Caco-2 (cell line): ENCODE measurements around the gene ZNF790. TPM values are rescaled to one million over a fixed set of nuclear protein-coding genes. Genes with fewer than 3 reads are reported as not detected.

ENCODE experiments used
- BruUV-seq: library from RNA; stranded (reverse); fragments of 400-500 nt; replicated peaks from 2 replicates; lab custom pipeline; 2021; lab: Mats Ljungman, UMichigan
- CTCF ChIA-PET: fragments of 300-600 bp; sonication (Branson Sonifier 250); formaldehyde crosslinking; loops from one replicate; lab custom pipeline; 2022; ENCODE audit warnings: antibody characterized with exemption; lab: Charles Lee
- POLR2A ChIA-PET: fragments of 300-600 bp; sonication (Branson Sonifier 250); formaldehyde crosslinking; loops from one replicate; lab custom pipeline; 2022; ENCODE audit warnings: antibody characterized with exemption; lab: Charles Lee
- DNase-seq, 2 experiments: peaks; one replicate each; pipeline versions ENCODE4 v3.0.0 to v3.0.0-alpha.2; 2020 to 2022
- H3K27me3 ChIP-seq: replicated peaks from 2 replicates; pipeline ENCODE4 v1.6.0; 2011; ENCODE audit warnings: low read length; ENCODE audit not compliant: control insufficient read depth, insufficient read depth
- H3K36me3 ChIP-seq: 2 replicates; pipeline ENCODE4 v1.5.1; 2011; ENCODE audit warnings: low read length; ENCODE audit not compliant: control insufficient read depth, insufficient read depth
- H3K4me1 ChIP-seq: fragments of 250-450 bp; sonication (Bioruptor Pico); 2 replicates; pipeline ENCODE4 v1.5.1; 2020; ENCODE audit warnings: mild to moderate bottlenecking
- H3K4me3 ChIP-seq: 2 replicates; pipeline ENCODE4 v1.5.1; 2011; ENCODE audit warnings: low read depth, mild to moderate bottlenecking, control low read depth, low read length
- H3K9me3 ChIP-seq: fragments of 250-450 bp; sonication (Bioruptor Pico); 2 replicates; pipeline ENCODE4 v1.5.1; 2020; ENCODE audit warnings: mild to moderate bottlenecking, moderate library complexity
- H3K27ac Mint-ChIP-seq: one replicate; pipeline ENCODE4 v1.8.0; 2022; ENCODE audit warnings: mixed read lengths; ENCODE audit not compliant: unreplicated experiment
- H3K27me3 Mint-ChIP-seq: one replicate; pipeline ENCODE4 v1.8.0; 2022; ENCODE audit warnings: mixed read lengths; ENCODE audit not compliant: insufficient read depth, unreplicated experiment
- H3K36me3 Mint-ChIP-seq: one replicate; pipeline ENCODE4 v1.8.0; 2022; ENCODE audit warnings: mild to moderate bottlenecking, mixed read lengths; ENCODE audit not compliant: insufficient read depth, unreplicated experiment
- H3K4me1 Mint-ChIP-seq: one replicate; pipeline ENCODE4 v1.8.0; 2022; ENCODE audit warnings: low read depth, mixed read lengths; ENCODE audit not compliant: unreplicated experiment
- H3K4me3 Mint-ChIP-seq: one replicate; pipeline ENCODE4 v1.8.0; 2022; ENCODE audit warnings: mild to moderate bottlenecking, moderate library complexity, mixed read lengths; ENCODE audit not compliant: unreplicated experiment
- H3K9me3 Mint-ChIP-seq: one replicate; pipeline ENCODE4 v1.8.0; 2022; ENCODE audit warnings: mixed read lengths; ENCODE audit not compliant: unreplicated experiment
- intact Hi-C: fragments of 100-400 bp; cut with micrococcal nuclease; formaldehyde crosslinking; loops from one replicate; pipeline ENCODE4 v1.10.0; 2022; ENCODE audit not compliant: unreplicated experiment
- total RNA-seq: library from RNA; stranded (reverse); gene quantifications from 2 replicates; pipeline ENCODE4 v1.2.3, GENCODE V29; 2022
- TF ChIP-seq, protein P1 (sequence below), 2 experiments: fragments of 200-600 bp in 1 of 2; IDR thresholded peaks; 1 replicate in 1 of 2; 2 replicates in 1 of 2; pipeline versions ENCODE4 v1.5.1 to v1.8.0; 2011 to 2022; ENCODE audit warnings: antibody characterized with exemption in 1 of 2, control low read depth in 1 of 2, inconsistent platforms in 1 of 2, low read depth in 1 of 2, low read length in 1 of 2, mild to moderate bottlenecking in 1 of 2, moderate library complexity in 1 of 2; ENCODE audit not compliant: insufficient read depth in 1 of 2, severe bottlenecking in 1 of 2, unreplicated experiment in 1 of 2

Gene ZNF790
- total RNA-seq, 1 experiment from 2014 or later, result 0.20 TPM

DNA sequence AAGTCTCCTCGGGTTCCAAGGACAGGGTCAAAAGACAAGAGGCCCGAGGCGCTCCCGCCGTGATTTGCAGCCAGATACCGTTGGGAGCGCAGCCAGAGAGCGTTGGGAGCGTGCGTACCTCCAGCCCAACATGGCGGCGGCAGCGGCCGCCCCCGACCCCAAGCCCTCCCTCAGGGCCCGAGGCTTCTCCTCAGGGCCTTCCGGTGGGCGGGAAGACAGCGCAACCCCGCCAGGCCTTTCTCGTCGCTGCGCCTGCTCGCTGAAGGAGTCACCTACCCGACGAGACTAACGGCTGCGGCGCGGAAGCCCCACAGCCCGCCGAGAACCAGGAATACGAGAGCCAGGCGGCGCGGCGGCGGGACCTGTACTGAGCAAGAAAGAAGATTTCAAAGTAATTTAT lies 62.4 kb downstream of the ZNF790 start:
- Histone ChIP-seq H3K27me3 (no peaks in the 10 kb centered on the region), H3K9me3 (peaks cover 33% of the 10 kb centered on the region), H3K4me1 (no peaks in the 10 kb centered on the region), H3K4me3 (no peak overlapping the region), H3K36me3 (no peaks in the 10 kb centered on the region)
- intact Hi-C loops, result loop anchor here (10.0 kb wide), 1 partner anchor 201 kb away; the partner anchor contains the start of gene ZNF529
- ChIA-PET CTCF (no interaction called here), POLR2A (no interaction called here)
- TF ChIP-seq, protein P1, sequence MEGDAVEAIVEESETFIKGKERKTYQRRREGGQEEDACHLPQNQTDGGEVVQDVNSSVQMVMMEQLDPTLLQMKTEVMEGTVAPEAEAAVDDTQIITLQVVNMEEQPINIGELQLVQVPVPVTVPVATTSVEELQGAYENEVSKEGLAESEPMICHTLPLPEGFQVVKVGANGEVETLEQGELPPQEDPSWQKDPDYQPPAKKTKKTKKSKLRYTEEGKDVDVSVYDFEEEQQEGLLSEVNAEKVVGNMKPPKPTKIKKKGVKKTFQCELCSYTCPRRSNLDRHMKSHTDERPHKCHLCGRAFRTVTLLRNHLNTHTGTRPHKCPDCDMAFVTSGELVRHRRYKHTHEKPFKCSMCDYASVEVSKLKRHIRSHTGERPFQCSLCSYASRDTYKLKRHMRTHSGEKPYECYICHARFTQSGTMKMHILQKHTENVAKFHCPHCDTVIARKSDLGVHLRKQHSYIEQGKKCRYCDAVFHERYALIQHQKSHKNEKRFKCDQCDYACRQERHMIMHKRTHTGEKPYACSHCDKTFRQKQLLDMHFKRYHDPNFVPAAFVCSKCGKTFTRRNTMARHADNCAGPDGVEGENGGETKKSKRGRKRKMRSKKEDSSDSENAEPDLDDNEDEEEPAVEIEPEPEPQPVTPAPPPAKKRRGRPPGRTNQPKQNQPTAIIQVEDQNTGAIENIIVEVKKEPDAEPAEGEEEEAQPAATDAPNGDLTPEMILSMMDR (IDR thresholded peaks at IDR 0.05; ENCODE audit: insufficient read depth in 1 of 2, low read depth in 1 of 2, low read length in 1 of 2, severe bottlenecking in 1 of 2, unreplicated experiment in 1 of 2), result no peak
- Mint-ChIP-seq H3K36me3 (peaks cover 26% of the 10 kb centered on the region), H3K9me3 (peaks cover 44% of the 10 kb centered on the region), H3K4me3 (no peak overlapping the region), H3K4me1 (peaks cover 17% of the 10 kb centered on the region), H3K27ac (no peak overlapping the region), H3K27me3 (no peaks in the 10 kb centered on the region)
- DNase-seq, result no peak
- no TSS peak for BruUV-seq

DNA sequence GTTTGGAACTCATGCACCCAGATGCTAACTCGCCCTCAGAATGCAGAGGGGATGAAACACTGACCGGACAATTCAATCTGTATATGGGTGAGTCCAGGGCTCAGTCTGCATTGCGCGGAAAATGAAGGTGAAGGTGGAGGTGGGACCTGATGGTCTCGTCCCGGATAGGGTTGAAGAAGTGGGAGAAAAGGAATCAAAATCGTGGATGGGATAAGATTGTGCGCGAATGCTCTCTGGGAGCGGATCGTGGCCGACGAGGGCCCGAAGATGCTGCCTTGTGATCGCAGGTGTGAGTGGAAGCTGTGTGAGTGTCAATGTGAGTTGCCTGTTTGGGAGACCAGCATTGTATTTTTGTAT lies 65.0 kb downstream of the ZNF790 start:
- Mint-ChIP-seq H3K4me3 (peak overlapping the region; percentile 96), H3K27ac (peak overlapping the region; percentile 88), H3K9me3 (peaks cover 40% of the 10 kb centered on the region), H3K27me3 (no peaks in the 10 kb centered on the region), H3K36me3 (peaks cover 34% of the 10 kb centered on the region), H3K4me1 (peaks cover 17% of the 10 kb centered on the region)
- TF ChIP-seq, protein P1 (IDR thresholded peaks at IDR 0.05; ENCODE audit: insufficient read depth in 1 of 2, low read depth in 1 of 2, low read length in 1 of 2, severe bottlenecking in 1 of 2, unreplicated experiment in 1 of 2), result no peak
- H3K4me3 ChIP-seq, result peak overlapping the region; percentile 66
- no peak for DNase-seq
- H3K9me3 ChIP-seq, result peaks cover 23% of the 10 kb centered on the region
- no peaks in the 10 kb centered on the region for H3K36me3 ChIP-seq
- ChIA-PET CTCF (no interaction called here), POLR2A (interaction anchor here (1.1 kb wide), 1 partner anchor 200 kb away, joined by 3 read pairs; the partner anchor contains the start of gene ZNF529)
- no peaks in the 10 kb centered on the region for H3K27me3 ChIP-seq
- no TSS peak for BruUV-seq
- no peaks in the 10 kb centered on the region for H3K4me1 ChIP-seq
- intact Hi-C loops, result loop anchor here (5.0 to 10.0 kb wide), 5 partner anchors 86 to 286 kb away; partner anchors contain the start of genes ZNF260, ZNF461, ZNF529 and ZNF566

- peak; percentile 93 to 96 for DNase-seq
- Mint-ChIP-seq H3K4me1 (peaks cover 17% of the 10 kb centered on the region), H3K36me3 (peaks cover 34% of the 10 kb centered on the region), H3K4me3 (peak within 1 kb of the TSS; percentile 96), H3K9me3 (peaks cover 34% of the 10 kb centered on the region), H3K27me3 (no peaks in the 10 kb centered on the region), H3K27ac (peak within 1 kb of the TSS; percentile 88)
- ChIA-PET POLR2A (interaction anchor here (0.9 to 1.1 kb wide), 2 partner anchors 199 to 283 kb away, joined by 3 read pairs; partner anchors contain the start of gene ZNF529), CTCF (no interaction called here)
- no peaks in the 10 kb centered on the region for H3K4me1 ChIP-seq
- no peaks in the 10 kb centered on the region for H3K36me3 ChIP-seq
- TF ChIP-seq, protein P1 (IDR thresholded peaks at IDR 0.05; ENCODE audit: insufficient read depth in 1 of 2, low read depth in 1 of 2, low read length in 1 of 2, severe bottlenecking in 1 of 2, unreplicated experiment in 1 of 2), result no peak
- peak within 1 kb of the TSS; percentile 66 for H3K4me3 ChIP-seq
- no peaks in the 10 kb centered on the region for H3K27me3 ChIP-seq
- intact Hi-C loops, result loop anchor here (5.0 to 10.0 kb wide), 5 partner anchors 85 to 285 kb away; partner anchors contain the start of genes ZNF260, ZNF461, ZNF529 and ZNF566
- BruUV-seq, result TSS peak; percentile 81
- H3K9me3 ChIP-seq, result peaks cover 18% of the 10 kb centered on the region
Observed at GRCh38 chr19:36772311-36773222, 65.6 kb downstream of the ZNF790 start, which contains the start of gene ZNF850. Gene ZNF850 (minus strand): TSS chr19:36772807. CDS start chr19:36762606, 10,201 bp downstream.
